GM18520 (cell line): ENCODE results near the gene ALPK1.

Experiments
- ATAC-seq: cut with Tn5 transposase; IDR thresholded peaks from one replicate; pipeline ENCODE4 v1.9.1; 2021; ENCODE audit not compliant: unreplicated experiment

Gene ALPK1

DNA sequence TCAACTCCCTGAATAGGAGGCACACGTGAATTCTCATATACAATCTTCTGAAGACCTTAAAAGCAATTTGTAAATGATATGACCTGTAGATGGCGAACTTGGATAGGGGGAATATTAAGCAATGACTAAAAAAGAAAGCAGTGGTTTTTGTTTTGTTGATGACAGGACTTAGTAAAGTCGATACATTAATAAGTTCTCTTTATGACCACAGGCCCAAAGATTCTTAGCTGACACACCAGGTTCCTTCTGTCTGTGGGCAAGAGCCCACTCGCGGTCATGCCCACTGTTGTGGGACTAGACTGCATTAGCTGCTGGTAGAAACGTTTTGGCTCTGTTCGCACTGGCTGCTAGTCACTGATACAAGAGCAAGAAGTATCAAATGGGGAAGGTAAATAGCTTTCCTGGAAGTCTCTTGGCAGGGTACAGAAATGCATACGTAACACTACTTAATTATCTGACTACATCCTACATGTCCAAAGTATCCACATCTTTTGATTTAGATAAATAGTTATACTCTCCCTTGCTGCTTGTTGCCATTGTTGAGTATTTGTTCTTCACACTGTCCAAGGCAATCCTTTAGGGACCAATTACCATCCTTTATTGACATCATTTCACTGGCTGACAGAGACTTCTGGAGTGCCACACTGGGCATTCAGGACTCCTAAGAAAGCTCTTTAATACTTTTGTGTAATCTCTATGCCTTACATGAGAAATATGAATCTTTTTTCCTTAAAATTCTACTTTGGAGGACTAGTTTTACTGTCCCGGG lies 31.0 kb downstream of the ALPK1 start:
- ATAC-seq = peak; percentile 89

DNA sequence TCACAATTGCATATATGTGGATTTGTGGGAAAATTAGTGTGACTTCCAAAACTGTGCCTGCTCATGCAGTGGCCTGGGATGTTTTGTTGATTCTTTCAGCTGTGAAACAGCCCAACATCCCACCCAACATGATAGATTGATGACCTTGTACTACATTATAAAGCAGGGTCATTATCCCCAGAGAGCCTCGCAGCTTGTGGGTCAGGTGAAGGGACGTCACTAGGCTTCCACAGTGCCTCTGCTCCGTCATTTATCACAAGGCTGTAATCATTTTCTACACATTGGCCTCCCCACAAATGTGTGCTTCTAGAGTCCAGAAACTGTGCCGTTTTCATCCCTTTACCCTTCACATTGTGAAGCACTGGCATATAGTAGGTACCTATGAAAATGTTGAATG lies 31.6 kb downstream of the ALPK1 start:
- no peak for ATAC-seq

DNA sequence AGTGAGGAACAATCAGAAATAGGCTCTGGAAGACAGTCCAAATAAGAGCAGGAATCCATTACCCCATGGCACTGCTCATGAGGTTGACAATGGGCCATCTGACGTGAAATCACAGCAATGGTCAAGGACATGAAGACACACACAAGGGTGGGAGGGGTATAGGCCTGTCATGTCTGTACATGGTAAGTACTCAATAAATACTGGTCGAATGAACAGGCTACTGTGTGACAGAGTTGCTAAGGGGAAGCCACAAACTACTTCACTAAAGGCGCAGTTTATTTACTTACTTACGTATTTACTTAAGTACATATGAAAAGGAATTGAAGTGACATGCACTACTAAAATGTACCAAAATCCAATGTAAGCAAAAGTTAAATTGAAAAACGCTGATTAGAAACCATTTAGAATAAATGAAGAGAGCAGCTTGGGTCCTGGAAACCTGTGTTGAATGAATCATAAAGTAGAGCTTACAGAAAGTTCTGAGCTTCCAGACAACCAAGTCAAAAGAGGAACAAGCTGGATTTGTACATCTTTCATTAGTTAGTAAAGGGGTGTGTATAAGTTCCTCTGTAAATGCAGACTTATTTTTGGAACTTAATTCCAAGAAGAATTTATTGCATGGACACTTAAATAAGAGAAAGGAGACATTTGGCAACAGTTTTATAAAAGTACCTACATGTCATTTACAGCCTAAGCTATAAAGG lies 32.7 kb downstream of the ALPK1 start:
- no peak for ATAC-seq

DNA sequence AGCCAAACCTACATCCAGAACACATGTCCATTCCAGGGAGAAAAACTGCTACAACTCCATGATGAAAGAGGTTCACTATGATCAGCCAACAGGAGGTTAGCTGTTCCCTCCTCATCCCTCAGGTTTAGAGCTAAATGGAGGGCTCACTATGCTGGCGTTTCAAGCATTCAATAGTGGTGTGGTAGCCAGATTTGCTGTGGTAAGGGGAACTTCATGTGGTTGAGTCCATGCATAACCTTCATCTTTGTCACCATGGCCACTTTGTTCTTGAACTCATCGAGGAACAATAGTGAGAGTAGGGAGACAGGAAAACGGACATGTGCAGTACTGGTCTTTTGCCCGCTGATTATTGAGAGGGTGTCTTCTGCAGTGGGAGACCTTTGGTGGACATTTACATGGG lies 33.8 kb downstream of the ALPK1 start:
- no peak for ATAC-seq

DNA sequence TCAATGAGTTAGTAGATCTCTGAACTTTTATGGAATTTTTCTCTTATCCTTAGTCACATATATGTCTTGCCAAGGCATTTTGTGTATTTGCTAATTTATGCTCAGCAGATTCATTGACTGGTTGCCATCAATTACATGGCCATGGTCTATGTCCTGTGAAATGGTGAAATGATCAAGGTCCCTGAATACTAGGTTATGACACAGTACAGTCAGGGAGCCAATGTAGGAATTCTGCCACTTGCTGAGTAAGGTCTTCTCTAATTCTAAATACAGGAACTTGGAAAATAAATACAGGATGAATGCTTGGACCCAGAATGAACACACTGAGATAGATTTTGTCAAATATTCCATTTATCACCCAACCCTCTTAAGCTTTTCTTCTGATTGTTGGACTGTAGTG lies 35.2 kb downstream of the ALPK1 start:
- ATAC-seq = no peak

DNA sequence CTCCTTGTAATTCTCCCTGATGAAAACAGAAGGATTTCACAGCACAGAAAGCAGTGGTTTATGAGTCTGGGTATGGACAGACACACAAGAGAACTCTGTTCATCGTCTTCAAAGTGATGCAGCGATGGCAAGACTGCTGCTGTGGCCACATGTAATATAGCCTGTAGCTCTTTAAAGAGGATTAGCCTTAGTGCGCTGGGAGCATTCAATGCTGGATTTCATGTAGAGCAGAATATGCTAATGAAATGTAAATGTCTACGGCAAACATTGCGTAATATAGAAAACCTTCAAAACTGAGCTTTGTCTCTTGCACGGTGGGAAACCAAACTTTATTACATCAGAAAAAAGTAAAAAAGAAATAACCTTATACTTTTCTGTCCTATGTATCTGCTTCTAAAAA lies 42.9 kb downstream of the ALPK1 start:
- no peak for ATAC-seq

DNA sequence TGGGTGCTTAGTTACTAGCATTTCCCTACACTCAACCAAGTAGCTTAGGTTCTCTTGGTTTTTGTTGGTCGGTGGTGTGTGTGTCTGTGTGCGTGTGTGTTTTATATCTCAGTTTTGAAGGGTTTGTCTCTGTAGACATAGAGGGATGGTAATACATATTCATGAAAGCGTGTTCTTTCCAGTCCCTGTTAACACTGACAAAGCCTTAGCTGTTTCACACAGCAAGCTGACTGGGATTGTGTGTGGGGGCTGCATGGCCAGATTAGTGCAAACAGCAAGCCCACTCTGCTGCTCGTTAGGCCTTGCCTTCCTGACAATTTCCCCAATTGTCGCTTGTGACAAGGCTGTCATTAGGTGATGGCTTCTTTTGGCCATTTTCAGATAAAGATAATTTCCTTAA lies 43.9 kb downstream of the ALPK1 start:
- ATAC-seq = no peak

DNA sequence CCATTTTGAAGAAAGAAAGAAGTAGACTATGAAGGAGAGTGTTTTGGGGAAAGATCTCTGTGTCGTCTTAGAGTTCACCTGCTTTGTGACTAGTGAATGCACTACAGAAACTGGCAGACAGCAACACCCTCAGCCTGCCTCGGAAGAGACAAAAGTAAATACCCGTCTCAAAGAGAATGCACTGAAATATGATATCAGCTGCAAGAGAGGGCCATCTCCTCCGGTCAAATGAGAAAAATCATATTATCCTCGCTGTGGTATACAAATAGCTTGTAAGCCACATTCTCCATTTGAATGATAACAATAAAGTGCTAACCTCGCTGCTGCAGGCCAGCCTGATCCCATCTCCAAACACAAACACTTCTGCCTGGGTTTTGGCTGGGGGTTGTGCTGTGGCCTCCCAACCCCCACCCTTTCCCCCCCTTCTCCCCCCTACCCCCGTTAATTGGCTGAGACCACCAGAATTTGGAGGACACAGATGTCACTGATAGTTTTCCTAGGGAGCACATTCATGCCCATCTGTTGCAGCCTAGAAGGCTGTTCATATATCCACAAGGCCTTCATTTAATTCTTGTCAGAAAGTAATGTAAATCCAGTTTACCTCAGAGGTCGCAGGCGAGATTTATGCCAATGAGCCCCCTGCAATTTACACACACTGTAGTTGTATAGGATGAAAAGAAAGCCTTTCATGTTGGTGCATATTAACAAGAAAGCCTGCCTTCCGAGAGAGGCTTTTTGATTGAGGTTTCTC lies 46.3 kb downstream of the ALPK1 start:
- no peak for ATAC-seq

DNA sequence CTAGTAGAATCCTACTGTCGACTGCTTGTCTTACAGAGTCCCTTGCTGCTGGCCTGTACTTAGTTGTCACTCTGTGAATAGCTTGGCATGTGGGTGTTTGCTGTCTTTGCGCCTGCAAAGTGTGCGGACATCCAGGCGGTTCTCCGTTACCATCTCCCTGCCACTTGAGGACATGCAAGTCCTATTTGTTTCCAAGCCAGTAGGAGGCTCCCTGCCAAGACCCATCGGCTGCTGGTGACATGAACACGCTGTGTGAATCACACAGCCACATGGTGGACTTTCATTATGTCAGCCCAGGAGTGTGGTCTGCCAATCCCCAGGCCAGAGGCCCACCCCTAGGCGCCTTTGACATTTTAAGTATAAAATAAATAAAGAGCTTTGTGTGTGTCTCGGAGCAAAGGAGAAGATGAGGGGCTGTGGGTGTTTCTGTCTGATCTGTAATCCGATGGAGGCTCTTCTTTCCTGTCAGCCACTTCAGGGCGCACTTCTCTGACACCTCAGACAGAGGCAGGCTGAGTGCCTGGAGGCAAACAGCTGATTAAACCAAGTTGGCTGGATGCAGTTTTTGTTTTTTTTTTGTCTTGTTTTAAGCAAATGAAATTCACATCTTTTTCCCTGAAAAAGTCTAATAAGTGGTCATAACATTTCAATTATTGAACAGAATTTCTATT lies 51.5 kb downstream of the ALPK1 start:
- ATAC-seq = no peak

DNA sequence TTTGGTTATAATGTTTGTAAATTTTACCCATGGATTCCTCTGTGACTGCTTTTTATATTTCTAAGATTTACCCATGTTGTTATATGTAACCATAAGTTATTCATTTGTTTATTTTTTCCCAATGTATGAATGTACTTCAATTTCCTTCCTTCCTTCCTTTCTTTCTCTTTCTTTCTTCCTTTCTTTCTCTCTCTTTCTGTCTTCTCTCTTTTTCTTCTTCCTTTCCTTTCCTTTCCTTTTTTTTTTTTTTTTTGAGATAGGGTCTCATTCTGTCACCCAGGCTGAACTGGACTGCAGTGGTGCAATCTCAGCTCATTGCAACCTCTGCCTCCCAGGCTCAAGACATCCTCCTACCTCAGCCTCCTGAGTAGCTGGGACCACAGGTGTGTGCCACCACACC lies 55.6 kb downstream of the ALPK1 start:
- no peak for ATAC-seq

DNA sequence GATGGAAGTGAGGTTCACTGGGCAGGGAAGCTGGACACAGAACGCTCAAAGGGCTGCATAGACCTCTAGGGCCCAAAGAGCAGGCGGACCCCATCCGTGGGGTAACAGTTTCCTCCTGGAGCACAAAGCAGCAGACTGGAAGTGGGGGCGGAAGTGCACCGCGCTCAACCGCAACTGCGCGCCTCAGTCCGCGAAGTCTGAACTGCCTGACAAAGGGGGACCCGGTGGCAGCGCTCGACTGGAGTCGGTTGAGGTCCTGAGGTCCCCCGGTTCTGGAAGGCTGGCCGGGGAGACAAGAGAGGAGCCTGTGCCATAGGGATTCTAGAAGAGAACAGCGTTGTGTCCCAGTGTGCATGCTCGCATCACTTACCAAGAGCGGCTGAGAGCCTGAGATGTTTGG lies 58.5 kb downstream of the ALPK1 start:
- no peak for ATAC-seq

DNA sequence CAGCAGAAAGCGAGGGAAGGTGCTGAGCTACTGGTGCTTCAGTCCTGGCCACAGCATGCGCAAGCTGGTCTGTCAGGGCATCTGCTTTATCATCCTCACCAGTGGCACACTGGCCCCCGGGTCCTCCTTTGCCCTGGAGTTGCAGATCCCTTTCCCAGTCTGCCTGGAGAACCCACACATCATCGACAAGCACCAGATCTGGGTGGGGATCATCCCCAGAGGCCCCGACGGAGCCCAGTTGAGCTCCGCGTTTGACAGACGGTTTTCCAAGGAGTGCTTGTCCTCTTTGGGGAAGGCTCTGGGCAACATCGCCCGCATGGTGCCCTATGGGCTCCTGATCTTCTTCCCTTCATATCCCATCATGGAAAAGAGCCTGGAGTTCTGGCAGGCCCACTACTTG lies 60.3 kb downstream of the ALPK1 start:
- ATAC-seq = no peak

DNA sequence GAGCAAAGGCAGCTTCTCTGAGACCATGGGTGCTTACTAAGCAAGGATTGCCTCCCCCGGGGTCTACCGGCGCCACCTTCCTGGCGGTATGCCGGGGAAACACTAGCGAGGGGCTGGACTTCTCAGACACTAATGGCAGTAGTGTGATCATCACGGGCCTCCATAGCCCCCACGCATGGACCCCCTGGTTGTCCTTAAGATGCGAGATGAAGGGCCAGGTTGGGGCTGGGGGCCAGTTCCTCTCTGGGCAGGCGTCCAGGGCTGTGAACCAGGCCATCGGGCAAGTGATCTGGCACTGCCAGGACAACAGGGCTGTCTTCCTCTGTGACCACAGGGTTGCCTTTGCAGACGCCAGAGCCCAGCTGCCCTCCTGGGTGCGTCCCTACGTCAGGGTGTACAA lies 60.7 kb downstream of the ALPK1 start:
- no peak for ATAC-seq

DNA sequence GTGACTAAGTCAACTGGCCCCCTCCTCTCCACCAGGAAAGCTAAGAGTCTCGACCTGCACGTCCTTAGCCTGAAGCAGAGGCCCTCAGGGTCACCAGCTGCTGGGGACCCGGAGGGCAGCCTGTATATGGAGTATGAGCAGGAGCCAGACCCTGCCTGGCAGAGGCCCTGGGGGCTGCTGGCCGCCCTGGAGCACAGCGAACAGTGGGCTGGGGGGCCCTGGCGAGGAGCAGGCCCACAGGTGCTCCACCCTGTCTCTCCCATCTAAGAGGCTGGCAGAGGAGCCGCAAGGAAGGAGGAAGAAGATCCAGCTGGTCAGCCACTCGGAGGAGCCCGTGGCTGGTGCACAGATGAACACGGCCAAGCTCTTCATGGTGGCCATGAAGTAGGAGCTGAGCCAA lies 61.2 kb downstream of the ALPK1 start:
- no peak for ATAC-seq

DNA sequence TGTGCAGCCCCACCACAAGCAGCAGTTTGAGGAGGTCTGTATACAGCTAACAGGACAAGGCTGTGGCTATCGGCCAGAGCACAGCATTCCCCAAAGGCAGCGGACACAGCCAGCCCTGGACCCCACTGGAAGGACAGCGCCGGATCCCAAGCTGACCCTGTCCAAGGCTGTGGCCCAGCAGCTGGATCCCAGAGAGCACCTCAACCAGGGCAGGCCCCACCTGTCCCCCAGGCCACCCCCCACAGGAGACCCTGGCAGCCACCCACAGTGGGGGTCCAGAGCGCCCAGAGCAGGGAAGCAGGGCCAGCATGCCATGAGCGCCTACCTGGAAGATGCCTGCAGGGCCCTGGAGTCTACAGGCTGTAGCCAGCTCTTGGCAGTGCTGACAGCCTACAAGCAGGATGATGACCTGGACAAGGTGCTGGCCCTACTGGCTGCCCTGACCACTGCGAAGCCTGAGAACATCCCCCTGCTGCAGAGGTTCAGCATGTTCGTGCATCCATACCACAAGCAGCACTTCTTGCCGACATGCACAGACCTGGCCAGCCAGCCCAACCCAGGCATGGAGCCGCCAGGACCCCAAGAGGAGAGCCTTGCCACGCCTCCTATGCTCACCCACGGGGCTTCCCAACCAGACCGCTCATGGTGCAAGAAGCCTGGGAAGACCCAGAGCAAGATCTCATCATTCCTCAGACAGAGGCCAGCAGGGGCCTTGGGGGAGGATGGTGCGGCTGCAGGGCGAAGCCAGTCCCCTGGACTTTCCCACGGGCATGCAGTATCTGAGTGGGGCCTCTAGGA lies 62.0 kb downstream of the ALPK1 start:
- ATAC-seq = no peak

DNA sequence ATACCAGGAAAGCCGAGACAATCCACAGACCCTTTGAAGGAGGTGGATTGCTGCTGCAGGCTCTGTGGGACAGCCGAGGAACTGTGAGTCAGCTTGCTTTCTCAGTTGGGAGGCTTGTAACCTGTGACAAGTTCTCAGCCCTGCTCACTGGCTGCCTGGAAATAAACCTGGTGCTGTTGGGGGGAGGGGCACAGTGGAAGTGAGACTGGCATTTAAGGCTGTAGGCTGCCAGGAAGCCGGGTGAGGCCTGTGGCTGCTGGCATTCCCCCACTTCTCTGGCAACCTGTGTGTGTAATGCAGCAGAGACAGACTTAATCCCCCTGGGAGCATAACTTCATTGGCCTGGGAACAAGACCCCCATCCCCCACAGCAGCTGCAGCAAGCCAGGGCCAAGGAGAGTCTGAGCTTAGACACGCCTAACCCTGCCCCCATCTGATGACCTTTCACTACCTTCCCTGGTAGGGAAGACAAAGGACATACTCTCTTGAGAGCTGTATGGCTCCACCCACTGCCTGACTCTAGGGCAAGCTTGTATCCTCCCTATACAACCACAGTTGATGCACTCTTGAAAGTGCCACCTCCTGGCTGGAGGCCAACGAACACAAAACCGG lies 64.1 kb downstream of the ALPK1 start:
- ATAC-seq = peak; percentile 87

DNA sequence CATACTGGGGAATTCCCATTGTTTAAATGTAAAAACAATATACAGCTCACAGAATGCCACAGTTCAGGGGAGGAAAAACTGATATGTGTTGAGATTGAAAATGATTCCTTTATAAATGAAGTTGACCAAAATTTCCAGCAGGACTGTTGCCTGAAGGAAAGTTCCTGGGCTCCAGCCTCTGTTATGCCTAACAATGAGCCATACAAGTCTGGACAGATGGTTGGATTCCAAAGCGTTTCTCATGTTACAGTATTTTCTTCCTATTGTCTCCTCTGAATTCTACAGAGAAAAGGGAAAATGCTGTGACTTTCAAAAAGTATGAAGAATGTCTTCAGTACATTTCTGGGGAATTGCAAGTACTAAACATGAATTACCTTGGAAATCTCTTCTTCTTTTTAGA lies 73.3 kb downstream of the ALPK1 start:
- no peak for ATAC-seq

DNA sequence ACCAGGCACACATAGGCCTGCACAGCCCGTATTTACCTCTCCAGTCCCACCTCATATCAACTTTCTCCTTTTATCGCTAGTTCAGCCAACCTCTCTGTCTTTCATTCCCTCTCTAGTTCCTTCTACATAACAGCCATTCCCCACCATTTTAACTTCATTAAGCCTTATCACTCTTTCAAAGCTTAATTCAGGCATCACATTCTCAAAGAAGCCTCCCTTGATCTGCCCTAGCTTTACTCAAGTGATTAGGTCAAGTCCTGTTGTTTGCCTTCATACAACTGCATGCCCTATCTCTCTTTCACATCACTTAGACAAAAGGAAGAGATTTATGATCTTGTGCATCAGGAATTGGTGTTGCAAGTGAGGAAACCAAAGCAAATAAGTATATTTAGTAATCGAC lies 74.2 kb downstream of the ALPK1 start:
- no peak for ATAC-seq

DNA sequence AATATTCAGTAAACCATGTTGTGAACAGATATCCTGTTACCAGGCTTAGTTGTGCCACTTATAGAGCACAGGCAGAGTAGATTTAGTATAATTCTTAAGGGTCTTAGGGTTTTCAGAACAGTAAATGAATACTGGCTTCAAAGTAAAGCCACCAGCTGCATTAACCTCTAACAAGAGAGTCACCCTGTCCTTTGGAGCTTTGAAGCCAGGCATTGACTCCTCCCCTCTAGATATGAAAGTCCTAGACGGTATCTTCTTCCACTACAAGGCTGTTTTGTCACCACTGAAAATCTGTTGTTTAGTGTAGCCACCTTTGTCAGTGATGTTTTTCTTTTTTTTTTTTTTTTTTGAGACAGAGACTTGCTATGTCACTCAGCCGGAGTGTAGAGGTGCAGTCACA lies 77.7 kb downstream of the ALPK1 start:
- ATAC-seq = no peak

DNA sequence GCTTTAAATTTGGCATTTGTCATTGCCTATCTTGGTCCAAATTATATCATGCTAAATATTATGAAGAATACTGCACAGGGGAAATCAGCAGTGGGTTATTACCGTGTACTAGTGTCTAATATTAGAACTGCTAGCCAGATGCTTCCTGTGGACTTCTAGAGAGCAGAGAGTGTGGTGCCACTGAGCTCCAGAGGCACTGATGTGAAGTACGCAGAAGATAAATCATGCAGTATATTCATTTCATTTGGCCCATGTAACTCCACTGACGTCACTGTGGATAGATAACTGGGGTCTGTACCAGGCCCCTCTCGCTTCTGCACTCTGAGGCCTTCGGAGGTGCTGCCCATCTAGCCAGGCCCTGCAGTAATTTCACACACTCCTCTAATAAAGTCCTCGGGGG lies 80.0 kb downstream of the ALPK1 start:
- no peak for ATAC-seq
